ENCODE measurements around the gene STAT4.

DNA sequence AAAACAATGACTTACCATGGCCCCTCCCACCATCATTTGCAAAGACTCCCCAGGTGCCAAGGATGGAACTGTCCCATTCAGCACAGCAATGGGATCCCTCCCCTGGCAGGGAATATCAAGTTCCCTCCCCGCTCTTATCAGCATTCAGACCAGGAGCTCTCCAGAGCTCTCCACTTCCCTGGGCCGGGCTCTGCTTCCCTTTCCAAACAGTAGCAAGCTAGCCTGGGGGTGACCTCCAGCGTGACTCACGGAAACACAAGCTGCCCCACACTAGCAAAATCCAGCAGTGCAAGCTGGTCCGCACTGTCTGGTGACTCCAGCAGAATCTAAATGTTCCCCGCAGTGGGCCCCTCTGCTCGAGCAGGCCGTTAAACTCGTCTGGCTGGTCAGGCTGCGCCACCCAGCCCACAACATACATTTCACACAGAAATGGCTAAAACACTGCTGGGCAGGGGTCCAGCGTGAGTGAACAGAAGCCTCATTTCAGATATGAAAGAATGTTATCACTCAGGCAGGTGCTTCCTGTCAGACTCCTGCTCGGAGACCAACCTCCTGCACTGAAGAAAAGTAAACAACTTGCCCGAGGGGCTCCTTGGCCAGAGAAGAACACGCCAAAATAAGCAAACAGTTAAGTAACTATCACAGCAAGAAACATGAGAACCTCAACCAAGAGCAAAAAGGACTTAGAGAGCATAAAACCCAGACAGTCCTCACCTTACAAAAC is 170.7 kb downstream of the STAT4 start:
- no peak for TF ChIP-seq POLR2A (IDR thresholded peaks at IDR 0.05)
- TF ChIP-seq, protein P1, sequence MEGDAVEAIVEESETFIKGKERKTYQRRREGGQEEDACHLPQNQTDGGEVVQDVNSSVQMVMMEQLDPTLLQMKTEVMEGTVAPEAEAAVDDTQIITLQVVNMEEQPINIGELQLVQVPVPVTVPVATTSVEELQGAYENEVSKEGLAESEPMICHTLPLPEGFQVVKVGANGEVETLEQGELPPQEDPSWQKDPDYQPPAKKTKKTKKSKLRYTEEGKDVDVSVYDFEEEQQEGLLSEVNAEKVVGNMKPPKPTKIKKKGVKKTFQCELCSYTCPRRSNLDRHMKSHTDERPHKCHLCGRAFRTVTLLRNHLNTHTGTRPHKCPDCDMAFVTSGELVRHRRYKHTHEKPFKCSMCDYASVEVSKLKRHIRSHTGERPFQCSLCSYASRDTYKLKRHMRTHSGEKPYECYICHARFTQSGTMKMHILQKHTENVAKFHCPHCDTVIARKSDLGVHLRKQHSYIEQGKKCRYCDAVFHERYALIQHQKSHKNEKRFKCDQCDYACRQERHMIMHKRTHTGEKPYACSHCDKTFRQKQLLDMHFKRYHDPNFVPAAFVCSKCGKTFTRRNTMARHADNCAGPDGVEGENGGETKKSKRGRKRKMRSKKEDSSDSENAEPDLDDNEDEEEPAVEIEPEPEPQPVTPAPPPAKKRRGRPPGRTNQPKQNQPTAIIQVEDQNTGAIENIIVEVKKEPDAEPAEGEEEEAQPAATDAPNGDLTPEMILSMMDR (IDR thresholded peaks at IDR 0.05), result peak in 1 of 6 experiments; percentile 10

Data from thyroid gland (tissue), 4 donors.